ENCODE measurements around the gene VEGFC.

VEGFC gene

GRCh38 chr4:176795441-176795840 lies 2.7 kb upstream of the VEGFC start:
- no peak for DNase-seq

- no peak for DNase-seq
Observed at GRCh38 chr4:176794651-176795050, 1.9 kb upstream of the VEGFC start.

GRCh38 chr4:176794151-176794550 lies 1.4 kb upstream of the VEGFC start:
- DNase-seq, result no peak

GRCh38 chr4:176793060-176793605 lies 411 bp upstream of the VEGFC start:
- DNase-seq, result no peak

- DNase-seq, result no peak
Observed at GRCh38 chr4:176791591-176792325, 964 bp downstream of the VEGFC start.

- DNase-seq, result no peak
Observed at GRCh38 chr4:176790398-176790797, 2.3 kb downstream of the VEGFC start.

GRCh38 chr4:176789955-176790354 lies 2.8 kb downstream of the VEGFC start:
- no peak for DNase-seq

GRCh38 chr4:176788971-176789370 lies 3.8 kb downstream of the VEGFC start:
- no peak for DNase-seq

- DNase-seq, result no peak
Observed at GRCh38 chr4:176788248-176788647, 4.5 kb downstream of the VEGFC start.

GRCh38 chr4:176784816-176785215 lies 7.9 kb downstream of the VEGFC start:
- no peak for DNase-seq

- DNase-seq, result no peak
Observed at GRCh38 chr4:176782794-176783193, 9.9 kb downstream of the VEGFC start.

- no peak for DNase-seq
Observed at GRCh38 chr4:176782191-176782590, 10.5 kb downstream of the VEGFC start.

GRCh38 chr4:176781739-176782100 lies 11.0 kb downstream of the VEGFC start:
- no peak for DNase-seq

- no peak for DNase-seq
Observed at GRCh38 chr4:176780995-176781738, 11.6 kb downstream of the VEGFC start.

- no peak for DNase-seq
Observed at GRCh38 chr4:176779421-176779820, 13.3 kb downstream of the VEGFC start.

GRCh38 chr4:176778491-176778890 lies 14.2 kb downstream of the VEGFC start:
- no peak for DNase-seq

GRCh38 chr4:176778063-176778462 lies 14.7 kb downstream of the VEGFC start:
- DNase-seq, result no peak

- no peak for DNase-seq
Observed at GRCh38 chr4:176775338-176775737, 17.4 kb downstream of the VEGFC start.

- DNase-seq, result no peak
Observed at GRCh38 chr4:176774852-176775251, 17.9 kb downstream of the VEGFC start.

GRCh38 chr4:176769514-176769913 lies 23.2 kb downstream of the VEGFC start:
- no peak for DNase-seq

- DNase-seq, result no peak
Observed at GRCh38 chr4:176767183-176767582, 25.5 kb downstream of the VEGFC start.

GRCh38 chr4:176762661-176763308 lies 29.9 kb downstream of the VEGFC start:
- no peak for DNase-seq

GRCh38 chr4:176761872-176762271 lies 30.9 kb downstream of the VEGFC start:
- no peak for DNase-seq

GRCh38 chr4:176760471-176760870 lies 32.3 kb downstream of the VEGFC start:
- DNase-seq, result no peak

Measured in CD4-positive, alpha-beta T cell treated with Interleukin-4 for 1 hour (primary cell).